Measurements from ENCODE around the gene TREML4.

- TF ChIP-seq CTCF (IDR thresholded peaks at IDR 0.05) (no peak), EZH2 (IDR thresholded peaks at IDR 0.05; ENCODE audit: borderline replicate concordance, insufficient read depth, low read depth, low read length, poor library complexity, severe bottlenecking) (no peak)
These were observed 11.5 kb downstream of the TREML4 start for GRCh38 chr6:41239467-41240159.
